ENCODE results near the gene OR14J1. TPM values are rescaled to one million over a fixed set of nuclear protein-coding genes. Genes with fewer than 3 reads are reported as not detected.

Gene OR14J1, protein sequence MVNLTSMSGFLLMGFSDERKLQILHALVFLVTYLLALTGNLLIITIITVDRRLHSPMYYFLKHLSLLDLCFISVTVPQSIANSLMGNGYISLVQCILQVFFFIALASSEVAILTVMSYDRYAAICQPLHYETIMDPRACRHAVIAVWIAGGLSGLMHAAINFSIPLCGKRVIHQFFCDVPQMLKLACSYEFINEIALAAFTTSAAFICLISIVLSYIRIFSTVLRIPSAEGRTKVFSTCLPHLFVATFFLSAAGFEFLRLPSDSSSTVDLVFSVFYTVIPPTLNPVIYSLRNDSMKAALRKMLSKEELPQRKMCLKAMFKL
- total RNA-seq (under 1 TPM; 0.08 to 0.19 TPM), polyA plus RNA-seq (ENCODE audit: insufficient read depth, low read depth, low replicate concordance) (not detected)
- long read RNA-seq, donor 1, partial matches to known transcripts = 0 of 1 reads
- long read RNA-seq, donor 1, other reads (novel, unspliced or antisense) = 0 of 1 reads
- long read RNA-seq, donor 2 = 0 reads

DNA sequence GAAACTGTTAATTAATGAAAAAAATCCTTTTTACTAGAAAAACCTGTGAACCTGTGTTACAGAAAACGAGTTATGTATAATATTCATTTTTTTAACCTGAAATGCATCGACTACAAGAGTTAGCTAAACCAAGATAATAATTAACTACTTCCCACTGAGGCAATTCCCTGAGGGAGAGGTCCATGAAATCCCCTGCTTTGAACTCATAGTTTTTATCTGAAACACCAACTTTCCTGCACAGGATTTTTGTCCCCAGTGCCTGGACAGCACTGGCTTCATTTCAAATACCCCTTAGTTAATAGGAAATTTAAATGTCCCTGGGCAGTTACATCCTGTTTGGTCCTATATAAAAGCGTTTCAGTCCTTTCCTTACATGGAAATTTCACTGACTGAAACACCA lies at the start of gene OR14J1:
Gene OR14J1 (plus strand): TSS at position 386 of the 400 bp plus-strand sequence. CDS start 4,989 bp downstream, outside the sequence.
- Histone ChIP-seq H3K9me3 (no peaks in the 10 kb centered on the region), H3K36me3 (ENCODE audit: low read depth, missing control alignments) (no peaks in the 10 kb centered on the region), H3K4me1 (no peaks in the 10 kb centered on the region), H3K4me3 (no peak within 1 kb of the TSS), H3K27me3 (no peaks in the 10 kb centered on the region), H3K27ac (no peak within 1 kb of the TSS)
- intact Hi-C loops (cut with DNase I; ENCODE audit: low total_unique reads) = no loop called here
- WGBS, 2 donors = 73 to 76% methylated on average over 3 of the region's 3 CpGs
- no peak for DNase-seq
- no peak for TF ChIP-seq POLR2A (IDR thresholded peaks at IDR 0.05)
- TF ChIP-seq, protein P1, sequence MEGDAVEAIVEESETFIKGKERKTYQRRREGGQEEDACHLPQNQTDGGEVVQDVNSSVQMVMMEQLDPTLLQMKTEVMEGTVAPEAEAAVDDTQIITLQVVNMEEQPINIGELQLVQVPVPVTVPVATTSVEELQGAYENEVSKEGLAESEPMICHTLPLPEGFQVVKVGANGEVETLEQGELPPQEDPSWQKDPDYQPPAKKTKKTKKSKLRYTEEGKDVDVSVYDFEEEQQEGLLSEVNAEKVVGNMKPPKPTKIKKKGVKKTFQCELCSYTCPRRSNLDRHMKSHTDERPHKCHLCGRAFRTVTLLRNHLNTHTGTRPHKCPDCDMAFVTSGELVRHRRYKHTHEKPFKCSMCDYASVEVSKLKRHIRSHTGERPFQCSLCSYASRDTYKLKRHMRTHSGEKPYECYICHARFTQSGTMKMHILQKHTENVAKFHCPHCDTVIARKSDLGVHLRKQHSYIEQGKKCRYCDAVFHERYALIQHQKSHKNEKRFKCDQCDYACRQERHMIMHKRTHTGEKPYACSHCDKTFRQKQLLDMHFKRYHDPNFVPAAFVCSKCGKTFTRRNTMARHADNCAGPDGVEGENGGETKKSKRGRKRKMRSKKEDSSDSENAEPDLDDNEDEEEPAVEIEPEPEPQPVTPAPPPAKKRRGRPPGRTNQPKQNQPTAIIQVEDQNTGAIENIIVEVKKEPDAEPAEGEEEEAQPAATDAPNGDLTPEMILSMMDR (IDR thresholded peaks at IDR 0.05) = no peak

DNA sequence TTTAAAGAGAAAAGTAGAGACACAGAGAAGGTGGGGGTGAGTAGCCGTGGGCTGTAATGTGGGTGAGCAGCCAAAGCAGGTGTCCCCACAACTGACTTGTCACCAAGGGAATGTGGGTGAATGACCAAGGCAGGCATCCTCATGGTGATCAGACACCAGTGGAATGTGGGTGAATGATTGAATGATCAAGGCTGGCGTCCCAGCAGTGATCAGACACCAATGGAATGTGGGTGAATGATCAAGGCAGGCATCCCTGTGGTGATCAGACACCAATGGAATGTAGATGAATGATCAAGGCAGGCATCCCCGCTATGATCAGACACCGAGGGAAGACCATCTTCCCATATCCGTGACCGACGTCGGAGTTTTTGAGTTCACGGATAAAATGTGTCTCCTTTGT lies 49.8 kb upstream of the OR14J1 start:
- H3K4me1 ChIP-seq = no peaks in the 10 kb centered on the region

DNA sequence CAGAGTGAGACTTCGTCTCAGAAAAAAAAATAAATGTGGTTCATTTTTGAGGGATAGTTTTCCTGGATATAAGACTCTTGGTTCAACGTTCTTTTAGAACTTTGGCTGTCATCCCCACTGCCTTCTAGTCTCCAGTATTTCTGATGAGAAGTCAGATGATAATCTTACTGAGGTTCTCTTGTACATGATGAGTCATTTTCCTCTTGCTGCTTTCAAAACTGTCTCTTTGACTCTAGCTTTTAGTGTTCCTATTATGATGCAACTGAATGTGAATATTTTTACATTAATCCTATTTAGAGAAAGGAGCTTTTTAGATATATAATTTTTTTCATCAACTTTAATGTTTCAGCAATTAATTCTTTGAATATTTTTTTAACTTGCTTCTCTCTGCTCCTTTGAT lies 46.0 kb upstream of the OR14J1 start:
- WGBS, 2 donors = 88 to 90% methylated on average over 2 of the region's 2 CpGs
- H3K9me3 ChIP-seq = no peaks in the 10 kb centered on the region
- no peak overlapping the region for H3K4me3 ChIP-seq
- intact Hi-C loops (cut with DNase I; ENCODE audit: low total_unique reads) = no loop called here
- TF ChIP-seq POLR2A (IDR thresholded peaks at IDR 0.05) = no peak
- TF ChIP-seq, protein P1 (IDR thresholded peaks at IDR 0.05) = no peak
- no peak overlapping the region for H3K27ac ChIP-seq
- H3K27me3 ChIP-seq = no peaks in the 10 kb centered on the region
- H3K4me1 ChIP-seq = no peaks in the 10 kb centered on the region
- DNase-seq = no peak
- no peaks in the 10 kb centered on the region for H3K36me3 ChIP-seq (ENCODE audit: low read depth, missing control alignments)

More for the DNA sequence above, 49.8 kb upstream of the OR14J1 start:
- Histone ChIP-seq H3K27me3 (no peaks in the 10 kb centered on the region), H3K9me3 (no peaks in the 10 kb centered on the region), H3K27ac (no peak overlapping the region), H3K36me3 (ENCODE audit: low read depth, missing control alignments) (no peaks in the 10 kb centered on the region), H3K4me3 (no peak overlapping the region)
- 89 to 91% methylated on average over 9 of the region's 9 CpGs for WGBS, 2 donors
- intact Hi-C loops (cut with DNase I; ENCODE audit: low total_unique reads) = no loop called here
- DNase-seq = no peak
- TF ChIP-seq POLR2A (IDR thresholded peaks at IDR 0.05) = no peak
- TF ChIP-seq, protein P1 (IDR thresholded peaks at IDR 0.05) = no peak

DNA sequence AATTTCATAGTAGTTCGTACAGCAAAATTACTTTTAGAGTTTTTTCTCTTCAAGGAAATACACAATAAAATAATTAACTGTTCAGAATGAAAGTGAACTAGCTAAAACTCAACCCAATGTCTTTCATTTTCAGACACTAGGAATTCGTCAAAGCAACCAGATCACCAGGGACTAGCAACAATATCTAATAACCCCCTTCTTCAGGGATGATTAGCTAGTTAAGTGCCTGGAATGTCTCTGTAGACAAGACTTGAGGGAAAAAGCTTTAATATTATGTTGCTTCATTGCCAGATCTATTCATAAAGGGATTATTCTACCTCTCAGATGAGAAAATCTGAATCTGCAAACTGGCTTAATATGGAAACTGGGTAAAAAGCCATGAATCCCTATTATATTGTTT lies 41.8 kb upstream of the OR14J1 start:
- Histone ChIP-seq H3K4me1 (no peaks in the 10 kb centered on the region), H3K36me3 (ENCODE audit: low read depth, missing control alignments) (no peaks in the 10 kb centered on the region), H3K27ac (no peak overlapping the region), H3K4me3 (no peak overlapping the region), H3K27me3 (no peaks in the 10 kb centered on the region), H3K9me3 (no peaks in the 10 kb centered on the region)
- intact Hi-C loops (cut with DNase I; ENCODE audit: low total_unique reads) = no loop called here
- no peak for TF ChIP-seq POLR2A (IDR thresholded peaks at IDR 0.05)
- TF ChIP-seq, protein P1 (IDR thresholded peaks at IDR 0.05) = no peak
- 44 to 45% methylated on average over 2 of the region's 2 CpGs for WGBS, 2 donors
- no peak for DNase-seq

All from testis (tissue), 5 donors.